H1 (cell line): ENCODE results near the gene SPRR4. TPM values are rescaled to one million over a fixed set of nuclear protein-coding genes. Genes with fewer than 3 reads are reported as not detected.

ENCODE experiments used
- GABPA ChIP-seq: IDR thresholded peaks from 2 replicates; pipeline ENCODE4 v1.6.1; 2011; ENCODE audit warnings: mild to moderate bottlenecking, low read length, moderate library complexity, borderline replicate concordance; ENCODE audit not compliant: insufficient read depth
- polyA plus RNA-seq, 7 experiments: library from polyadenylated mRNA; depleted of rRNA in 3 of 7; stranded (reverse) in 5 of 7; unstranded in 2 of 7; fragments of >200 nt in 5 of 7; fragments of 200-250 nt in 2 of 7; gene quantifications; 1 replicate in 5 of 7; 2 replicates in 1 of 7; 4 replicates in 1 of 7; pipeline versions ENCODE4 v1.2.1 to v1.2.3, GENCODE V29; 2011 to 2013; ENCODE audit warnings: missing spikeins in 2 of 7, mixed read lengths in 2 of 7
- total RNA-seq: library from RNA; stranded (reverse); fragmentation: NEBNext Ultra II Directional; extraction: Animal tissue kit (Norgen Biotek cat#: 25700); gene quantifications from 2 replicates; pipeline ENCODE4 v1.2.1, GENCODE V29; 2021
- TF ChIP-seq, protein P1 (sequence below): IDR thresholded peaks from 2 replicates; pipeline ENCODE4 v1.6.1; 2011; ENCODE audit warnings: low read length, improper control_type of control experiment

Gene SPRR4
- total and polyA plus RNA-seq, 2 of the 8 experiments (the other 6 are each of a cell fraction or from before 2014, with no cell fraction given) = not detected

DNA sequence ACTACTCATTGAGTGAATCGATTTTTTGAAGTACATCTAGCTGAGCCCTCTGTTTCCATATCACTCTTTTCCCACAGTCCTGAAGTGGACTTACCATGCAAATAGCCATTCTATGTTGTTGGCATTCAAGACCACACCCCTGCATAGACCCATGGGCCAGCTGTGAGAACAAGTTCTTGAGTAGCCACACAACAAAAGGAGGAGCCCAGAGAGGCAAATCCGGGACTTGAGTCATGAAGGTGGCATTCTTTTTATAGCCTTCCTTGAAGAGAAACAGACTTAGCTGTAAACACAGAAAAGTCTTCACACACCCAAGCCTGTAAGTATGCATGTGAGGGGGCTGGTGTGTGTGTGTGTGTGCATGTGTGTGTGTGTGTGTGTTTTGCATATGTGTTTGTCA lies 37.3 kb upstream of the SPRR4 start (continued):
- TF ChIP-seq, protein P1, sequence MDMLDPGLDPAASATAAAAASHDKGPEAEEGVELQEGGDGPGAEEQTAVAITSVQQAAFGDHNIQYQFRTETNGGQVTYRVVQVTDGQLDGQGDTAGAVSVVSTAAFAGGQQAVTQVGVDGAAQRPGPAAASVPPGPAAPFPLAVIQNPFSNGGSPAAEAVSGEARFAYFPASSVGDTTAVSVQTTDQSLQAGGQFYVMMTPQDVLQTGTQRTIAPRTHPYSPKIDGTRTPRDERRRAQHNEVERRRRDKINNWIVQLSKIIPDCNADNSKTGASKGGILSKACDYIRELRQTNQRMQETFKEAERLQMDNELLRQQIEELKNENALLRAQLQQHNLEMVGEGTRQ = no peak
- TF ChIP-seq GABPA = no peak
